Activated naive CD8-positive, alpha-beta T cell treated with anti-CD3 and anti-CD28 coated beads for 36 hours (primary cell): ENCODE data around the gene DNAH7. TPM values are rescaled to one million over a fixed set of nuclear protein-coding genes. Genes with fewer than 3 reads are reported as not detected.

Experiments used
- DNase-seq: peaks from one replicate; pipeline ENCODE4 v3.0.0; 2021
- H3K27ac Mint-ChIP-seq: one replicate; pipeline ENCODE4 v1.8.0; 2022; ENCODE audit warnings: mild to moderate bottlenecking, moderate library complexity, mixed read lengths
- H3K27me3 Mint-ChIP-seq: one replicate; pipeline ENCODE4 v1.8.0; 2022; ENCODE audit warnings: mild to moderate bottlenecking, mixed read lengths
- H3K36me3 Mint-ChIP-seq: one replicate; pipeline ENCODE4 v1.8.0; 2021; ENCODE audit warnings: mild to moderate bottlenecking, mixed read lengths
- H3K4me1 Mint-ChIP-seq: one replicate; pipeline ENCODE4 v1.8.0; 2021; ENCODE audit warnings: mixed read lengths
- H3K4me3 Mint-ChIP-seq: one replicate; pipeline ENCODE4 v1.8.0; 2022; ENCODE audit warnings: mild to moderate bottlenecking, moderate library complexity, mixed read lengths
- H3K9me3 Mint-ChIP-seq: one replicate; pipeline ENCODE4 v1.8.0; 2022; ENCODE audit warnings: mixed read lengths
- total RNA-seq, 2 experiments: library from RNA; stranded (reverse); gene quantifications; one replicate each; pipeline ENCODE4 v1.2.3, GENCODE V29; 2021

Gene DNAH7
- total RNA-seq, 2 experiments from 2014 or later: 0.18 TPM; not detected in 1

DNA sequence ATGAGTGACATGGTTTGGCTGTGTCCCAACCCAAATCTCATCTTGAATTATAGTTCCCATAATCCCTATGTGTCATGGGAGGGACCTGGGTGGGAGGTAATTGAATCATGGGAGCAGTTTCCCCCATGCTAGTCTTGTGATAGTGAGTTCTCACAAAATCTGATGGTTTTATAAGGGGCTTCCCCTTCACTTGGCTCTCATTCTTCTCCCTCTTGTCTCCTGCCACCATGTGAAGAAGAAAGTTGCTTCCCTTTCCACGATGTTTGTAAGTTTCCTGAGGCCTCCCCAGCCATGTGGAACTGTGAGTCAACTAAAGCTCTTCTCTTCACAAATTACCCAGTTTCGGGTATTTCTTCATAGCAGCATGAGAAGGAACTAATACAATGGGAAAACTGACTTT lies 14.0 kb downstream of the DNAH7 start:
- no peaks in the 10 kb centered on the region for H3K9me3 Mint-ChIP-seq
- no peaks in the 10 kb centered on the region for H3K4me1 Mint-ChIP-seq
- H3K36me3 Mint-ChIP-seq: no peaks in the 10 kb centered on the region
- no peak for DNase-seq
- no peak overlapping the region for H3K27ac Mint-ChIP-seq
- H3K4me3 Mint-ChIP-seq: no peak overlapping the region
- H3K27me3 Mint-ChIP-seq: no peaks in the 10 kb centered on the region

DNA sequence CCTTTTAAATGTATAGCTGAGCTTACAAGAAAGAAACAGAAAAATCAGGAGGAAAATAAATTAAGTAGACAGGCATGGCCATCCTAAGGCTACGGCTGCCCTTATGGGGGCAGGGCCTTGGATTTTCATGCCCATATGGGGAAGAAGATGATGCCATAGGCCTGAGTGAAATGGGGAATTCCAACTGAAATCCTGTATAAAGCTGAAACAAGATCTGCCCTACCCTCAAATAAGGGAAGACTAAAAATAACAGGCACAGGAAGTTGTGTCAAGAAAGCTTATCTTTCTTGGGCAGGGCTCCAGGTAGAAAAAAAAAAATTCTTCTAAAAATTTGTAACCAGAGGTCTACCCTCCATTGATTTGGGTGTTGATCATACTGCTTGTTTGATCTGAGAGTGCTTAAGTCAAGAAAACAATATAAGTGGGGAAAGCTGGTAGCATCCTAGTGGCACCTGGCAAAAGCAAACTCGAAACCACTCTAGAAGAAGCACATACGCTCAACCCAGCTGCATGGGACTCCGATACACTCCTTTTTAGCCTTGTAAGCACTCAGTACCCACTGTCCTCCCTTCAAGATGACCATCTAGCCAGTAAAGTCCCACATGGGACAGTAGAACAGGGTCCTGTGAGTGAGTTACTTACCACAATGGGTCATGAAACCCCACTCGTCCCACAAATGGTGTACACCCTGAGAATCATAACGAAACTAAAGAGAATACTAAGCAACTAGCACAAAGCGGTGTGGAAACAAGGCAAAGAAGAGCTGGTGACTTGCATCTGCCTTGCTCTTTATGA lies 22.3 kb downstream of the DNAH7 start:
- peaks cover 5% of the 10 kb centered on the region for H3K4me1 Mint-ChIP-seq
- H3K4me3 Mint-ChIP-seq: no peak overlapping the region
- H3K27me3 Mint-ChIP-seq: no peaks in the 10 kb centered on the region
- no peak overlapping the region for H3K27ac Mint-ChIP-seq
- peaks cover 2% of the 10 kb centered on the region for H3K9me3 Mint-ChIP-seq
- DNase-seq: no peak
- no peaks in the 10 kb centered on the region for H3K36me3 Mint-ChIP-seq

DNA sequence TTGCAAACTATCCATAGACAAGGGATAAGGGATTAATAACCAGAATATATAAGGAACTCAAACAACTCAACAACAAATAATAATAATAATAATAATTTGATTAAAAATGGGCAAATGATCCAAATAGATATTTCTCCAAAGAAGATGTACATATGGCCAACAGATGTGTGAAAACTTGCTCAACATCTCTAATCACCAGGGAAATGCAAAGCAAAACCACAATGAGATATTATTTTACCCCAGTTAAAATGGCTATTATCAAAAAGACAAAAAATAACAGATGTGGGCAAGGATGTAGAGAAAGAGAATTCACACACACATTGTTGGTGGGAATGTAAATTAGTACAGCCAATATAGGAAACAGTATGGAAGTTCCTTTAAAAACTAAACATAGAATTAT lies 26.9 kb downstream of the DNAH7 start:
- peaks cover 32% of the 10 kb centered on the region for H3K9me3 Mint-ChIP-seq
- no peaks in the 10 kb centered on the region for H3K27me3 Mint-ChIP-seq

GRCh38 chr2:196040218-196040617 lies 28.4 kb downstream of the DNAH7 start:
- Mint-ChIP-seq H3K4me1 (no peaks in the 10 kb centered on the region), H3K4me3 (no peak overlapping the region), H3K27ac (no peak overlapping the region), H3K36me3 (peaks cover 3% of the 10 kb centered on the region), H3K27me3 (no peaks in the 10 kb centered on the region), H3K9me3 (peaks cover 33% of the 10 kb centered on the region)
- no peak for DNase-seq

More for the DNA sequence above, 26.9 kb downstream of the DNAH7 start:
- Mint-ChIP-seq H3K27ac (no peak overlapping the region), H3K36me3 (peaks cover 3% of the 10 kb centered on the region), H3K4me3 (no peak overlapping the region), H3K4me1 (peaks cover 5% of the 10 kb centered on the region)
- no peak for DNase-seq

GRCh38 chr2:196036442-196036841 lies 32.2 kb downstream of the DNAH7 start:
- peaks cover 33% of the 10 kb centered on the region for H3K9me3 Mint-ChIP-seq
- H3K36me3 Mint-ChIP-seq: peaks cover 3% of the 10 kb centered on the region
- H3K27me3 Mint-ChIP-seq: no peaks in the 10 kb centered on the region
- H3K4me3 Mint-ChIP-seq: no peak overlapping the region
- no peak for DNase-seq
- H3K4me1 Mint-ChIP-seq: no peaks in the 10 kb centered on the region
- H3K27ac Mint-ChIP-seq: no peak overlapping the region

DNA sequence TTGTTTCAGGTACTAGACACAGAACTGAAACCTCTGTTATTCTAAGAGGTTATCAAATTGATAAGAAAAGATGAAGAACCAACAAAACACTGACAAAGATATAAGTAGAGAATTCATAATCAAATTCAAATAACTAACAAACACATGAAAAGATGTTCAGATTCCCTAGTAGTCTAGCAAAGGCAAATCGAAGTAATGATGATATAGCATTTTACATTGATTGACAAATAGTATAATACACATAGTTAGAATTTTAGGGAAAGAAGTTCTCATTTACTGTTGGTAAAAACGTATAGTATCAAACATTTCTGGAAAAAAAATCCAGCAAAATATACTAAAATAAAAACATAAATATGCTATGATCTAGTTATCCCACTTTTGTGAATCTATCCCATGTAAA lies 50.6 kb downstream of the DNAH7 start:
- H3K4me3 Mint-ChIP-seq: no peak overlapping the region
- no peak for DNase-seq
- H3K36me3 Mint-ChIP-seq: no peaks in the 10 kb centered on the region
- no peak overlapping the region for H3K27ac Mint-ChIP-seq
- H3K4me1 Mint-ChIP-seq: no peaks in the 10 kb centered on the region
- no peaks in the 10 kb centered on the region for H3K9me3 Mint-ChIP-seq
- H3K27me3 Mint-ChIP-seq: no peaks in the 10 kb centered on the region

GRCh38 chr2:196012314-196012713 lies 56.3 kb downstream of the DNAH7 start:
- Mint-ChIP-seq H3K4me3 (no peak overlapping the region), H3K4me1 (no peaks in the 10 kb centered on the region), H3K9me3 (no peaks in the 10 kb centered on the region), H3K27me3 (no peaks in the 10 kb centered on the region), H3K36me3 (no peaks in the 10 kb centered on the region), H3K27ac (no peak overlapping the region)
- DNase-seq: no peak

DNA sequence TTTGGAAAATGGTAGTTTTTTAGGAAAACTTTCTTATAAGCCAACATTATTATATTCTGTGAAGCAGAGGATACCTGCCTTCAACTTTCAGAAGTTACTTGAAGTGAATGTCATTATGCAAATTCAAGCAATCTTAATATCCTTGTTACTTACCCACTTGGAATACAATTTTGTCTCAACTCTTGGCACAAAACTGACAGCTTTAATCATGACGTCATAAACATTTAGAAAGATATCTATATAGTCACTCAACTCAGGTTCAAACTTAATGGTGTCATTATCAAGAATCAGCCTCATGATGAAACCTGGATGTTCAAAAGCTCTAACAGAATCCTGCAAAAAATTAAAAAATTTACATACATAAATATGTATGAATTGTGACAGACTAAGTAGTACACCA lies 68.1 kb downstream of the DNAH7 start:
- Mint-ChIP-seq H3K36me3 (peaks cover 1% of the 10 kb centered on the region), H3K27me3 (no peaks in the 10 kb centered on the region), H3K9me3 (peaks cover 5% of the 10 kb centered on the region), H3K27ac (no peak overlapping the region), H3K4me1 (peaks cover 11% of the 10 kb centered on the region), H3K4me3 (no peak overlapping the region)
- DNase-seq: no peak

DNA sequence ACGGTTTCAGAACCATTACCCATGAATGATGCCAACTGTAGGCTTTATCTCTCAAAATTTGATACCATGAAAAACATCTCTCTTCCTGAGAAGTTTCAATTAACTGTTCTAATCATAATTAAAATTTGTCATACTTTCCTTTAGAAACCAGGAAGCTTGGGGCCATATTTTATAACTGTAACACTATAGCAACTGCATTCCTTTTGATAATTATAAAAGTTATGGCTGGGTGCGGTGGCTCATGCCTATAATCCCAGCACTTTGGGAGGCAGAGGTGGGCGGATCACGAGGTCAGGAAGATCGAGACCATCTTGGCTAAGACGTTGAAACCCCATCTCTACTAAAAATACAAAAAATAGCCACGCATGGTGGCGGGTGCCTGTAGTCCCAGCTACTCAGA lies 70.6 kb downstream of the DNAH7 start:
- Mint-ChIP-seq H3K27ac (no peak overlapping the region), H3K36me3 (no peaks in the 10 kb centered on the region), H3K4me3 (no peak overlapping the region), H3K27me3 (no peaks in the 10 kb centered on the region), H3K4me1 (peaks cover 13% of the 10 kb centered on the region), H3K9me3 (no peaks in the 10 kb centered on the region)
- no peak for DNase-seq

DNA sequence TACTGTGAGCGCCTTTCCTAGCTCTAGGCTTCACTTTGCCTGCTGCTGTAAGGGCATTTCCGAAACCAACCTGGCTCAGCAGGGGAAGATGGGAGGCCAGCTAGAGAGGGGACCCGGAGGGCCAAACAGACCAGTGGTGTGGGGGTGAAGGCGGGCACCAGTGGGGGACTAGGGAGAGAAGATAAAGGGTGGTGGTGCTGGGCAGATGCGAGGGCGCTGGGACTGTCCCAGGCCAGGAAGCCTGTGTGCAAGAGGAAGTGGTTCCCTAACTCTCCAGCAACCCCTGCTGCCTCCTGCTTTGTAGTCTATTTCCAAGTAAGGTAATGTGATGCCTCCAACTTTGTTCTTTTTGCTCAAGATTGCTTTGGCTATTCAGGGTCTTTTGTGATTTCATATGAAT lies 73.1 kb downstream of the DNAH7 start:
- no peak overlapping the region for H3K27ac Mint-ChIP-seq
- no peaks in the 10 kb centered on the region for H3K9me3 Mint-ChIP-seq
- H3K27me3 Mint-ChIP-seq: no peaks in the 10 kb centered on the region
- DNase-seq: no peak
- no peak overlapping the region for H3K4me3 Mint-ChIP-seq
- peaks cover 13% of the 10 kb centered on the region for H3K4me1 Mint-ChIP-seq
- no peaks in the 10 kb centered on the region for H3K36me3 Mint-ChIP-seq

DNA sequence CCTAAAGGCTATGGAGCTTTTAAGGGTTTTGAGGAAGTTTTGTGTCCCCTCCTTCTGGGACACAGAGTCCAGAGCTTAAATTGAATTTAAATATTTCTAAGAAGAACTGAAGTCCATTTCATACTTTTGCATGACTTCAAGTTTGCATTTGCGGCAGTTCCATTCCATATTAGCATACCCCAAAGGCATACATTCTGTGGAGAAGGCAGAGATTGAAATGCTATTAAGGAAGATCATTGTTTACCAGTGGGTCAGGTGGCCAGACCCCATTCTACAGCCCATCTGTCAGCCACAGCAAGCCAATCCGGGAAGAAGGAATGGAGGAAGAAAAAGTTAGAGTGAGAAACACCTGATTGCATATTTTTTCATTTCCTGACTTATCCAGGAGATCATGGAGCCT lies 75.0 kb downstream of the DNAH7 start:
- Mint-ChIP-seq H3K4me1 (peaks cover 13% of the 10 kb centered on the region), H3K27ac (no peak overlapping the region), H3K4me3 (no peak overlapping the region), H3K27me3 (no peaks in the 10 kb centered on the region), H3K9me3 (no peaks in the 10 kb centered on the region), H3K36me3 (no peaks in the 10 kb centered on the region)
- DNase-seq: no peak

DNA sequence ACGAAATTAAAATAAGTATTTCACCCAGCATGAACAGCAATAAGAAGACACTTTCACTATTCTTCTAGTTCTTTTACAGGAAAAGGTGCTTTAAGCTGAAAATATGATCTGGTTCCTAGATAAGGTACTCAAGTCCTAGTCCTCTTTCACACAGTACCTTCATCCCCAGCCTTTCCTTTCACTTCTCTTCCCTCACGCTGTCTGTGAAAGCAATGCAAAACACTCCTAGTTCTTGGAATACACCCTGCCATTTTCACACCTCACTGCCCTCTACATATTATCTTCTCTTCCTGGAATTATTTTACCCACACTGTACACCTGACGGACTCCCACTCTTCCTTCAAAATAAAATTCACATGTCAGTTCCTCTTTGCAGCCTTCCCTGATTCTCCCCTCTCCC lies 82.9 kb downstream of the DNAH7 start:
- Mint-ChIP-seq H3K27me3 (no peaks in the 10 kb centered on the region), H3K27ac (no peak overlapping the region), H3K4me1 (no peaks in the 10 kb centered on the region), H3K4me3 (no peak overlapping the region), H3K9me3 (no peaks in the 10 kb centered on the region), H3K36me3 (no peaks in the 10 kb centered on the region)
- DNase-seq: no peak

DNA sequence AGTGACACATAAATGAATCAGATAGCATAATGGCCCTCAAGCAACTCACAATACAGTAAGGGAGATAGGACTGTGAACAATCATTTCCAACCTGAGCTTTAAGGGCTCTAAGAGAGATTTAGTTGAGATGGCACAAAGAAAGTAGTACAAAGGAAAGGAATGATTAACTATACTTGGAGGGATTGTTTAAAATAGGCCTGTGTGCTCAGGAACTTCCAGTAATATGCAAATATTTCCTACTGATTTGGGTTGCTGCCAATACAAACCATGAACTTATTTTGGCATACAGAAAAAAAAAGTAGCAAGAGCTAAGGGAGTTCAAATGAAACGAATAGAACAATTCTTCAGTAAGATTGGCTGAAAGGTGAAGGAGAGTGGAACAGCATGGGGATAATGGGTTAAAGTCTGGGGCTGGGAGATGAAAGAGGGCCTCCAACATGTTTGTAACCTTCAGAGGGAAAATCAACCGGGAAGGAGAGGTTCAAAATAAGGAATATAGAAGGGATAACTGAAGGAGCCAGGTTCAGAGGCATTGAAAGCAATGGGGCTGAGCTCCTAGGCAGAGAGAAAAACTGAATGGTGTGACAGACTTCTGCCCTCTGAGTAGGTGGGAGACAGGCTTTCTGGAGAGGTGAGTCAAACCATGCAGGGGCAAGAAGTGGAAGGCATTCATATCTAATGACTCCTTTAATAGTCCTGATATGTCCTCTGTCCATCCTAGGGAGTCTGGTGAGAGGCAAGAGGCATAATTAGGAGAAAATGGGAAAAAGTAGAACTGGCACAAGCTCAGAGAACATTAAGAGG lies 83.5 kb downstream of the DNAH7 start:
- Mint-ChIP-seq H3K36me3 (no peaks in the 10 kb centered on the region), H3K9me3 (peaks cover 2% of the 10 kb centered on the region), H3K4me3 (no peak overlapping the region), H3K27ac (no peak overlapping the region), H3K4me1 (no peaks in the 10 kb centered on the region), H3K27me3 (no peaks in the 10 kb centered on the region)
- DNase-seq: no peak

DNA sequence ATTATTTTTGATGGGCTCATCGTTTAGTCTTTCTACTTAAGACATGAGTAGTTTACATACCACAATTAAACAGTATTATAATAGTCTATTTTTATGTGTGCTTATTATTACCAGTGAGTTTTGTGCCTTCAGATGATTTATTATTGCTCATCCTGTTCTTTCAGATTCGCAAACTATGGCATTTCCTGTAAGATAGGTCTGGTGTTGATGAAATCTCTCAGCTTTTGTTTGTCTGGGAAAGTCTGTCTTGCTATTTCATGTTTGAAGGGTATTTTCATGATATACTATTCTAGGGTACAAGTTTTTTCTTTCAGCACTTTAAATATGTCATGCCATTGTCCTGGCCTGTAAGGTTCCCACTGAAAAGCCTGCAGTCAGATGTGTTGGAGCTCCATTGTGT lies 101.3 kb downstream of the DNAH7 start:
- H3K4me3 Mint-ChIP-seq: no peak overlapping the region
- H3K9me3 Mint-ChIP-seq: no peaks in the 10 kb centered on the region
- no peak for DNase-seq
- H3K27ac Mint-ChIP-seq: no peak overlapping the region
- no peaks in the 10 kb centered on the region for H3K4me1 Mint-ChIP-seq
- no peaks in the 10 kb centered on the region for H3K36me3 Mint-ChIP-seq
- peaks cover 3% of the 10 kb centered on the region for H3K27me3 Mint-ChIP-seq

- peaks cover 6% of the 10 kb centered on the region for H3K27me3 Mint-ChIP-seq
- no peak overlapping the region for H3K4me3 Mint-ChIP-seq
- no peaks in the 10 kb centered on the region for H3K4me1 Mint-ChIP-seq
- no peak for DNase-seq
- H3K9me3 Mint-ChIP-seq: no peaks in the 10 kb centered on the region
- H3K36me3 Mint-ChIP-seq: no peaks in the 10 kb centered on the region
- no peak overlapping the region for H3K27ac Mint-ChIP-seq
Measured at GRCh38 chr2:195961873-195962272, 106.8 kb downstream of the DNAH7 start.

GRCh38 chr2:195959341-195959740 lies 109.3 kb downstream of the DNAH7 start:
- no peak for DNase-seq
- Mint-ChIP-seq H3K4me1 (no peaks in the 10 kb centered on the region), H3K36me3 (no peaks in the 10 kb centered on the region), H3K9me3 (peaks cover 5% of the 10 kb centered on the region), H3K4me3 (no peak overlapping the region), H3K27ac (no peak overlapping the region), H3K27me3 (peaks cover 6% of the 10 kb centered on the region)
